NCI-H1105 (cell line): Measurements from ENCODE around the gene SLC26A11.
"Not testable (repeated sequence)": the region's sequence is repeated elsewhere in the genome, so short reads cannot be mapped to it uniquely, and the experiment has no call there.

Experiments used
- DNase-seq: peaks from one replicate; lab custom pipeline; 2025; lab: John Stamatoyannopoulos, UW

Gene SLC26A11

GRCh38 chr17:80196652-80197051, 23.6 kb upstream of the SLC26A11 start:
- DNase-seq = no peak

- no peak for DNase-seq
Observed at GRCh38 chr17:80198144-80198661, 22.0 kb upstream of the SLC26A11 start.

GRCh38 chr17:80199295-80199694, 20.9 kb upstream of the SLC26A11 start:
- not testable (repeated sequence) for DNase-seq

GRCh38 chr17:80201446-80201845, 18.8 kb upstream of the SLC26A11 start:
- no peak for DNase-seq

- DNase-seq = no peak
Observed at GRCh38 chr17:80202197-80202596, 18.0 kb upstream of the SLC26A11 start.

- no peak for DNase-seq
Observed at GRCh38 chr17:80203471-80203963, 16.7 kb upstream of the SLC26A11 start.

GRCh38 chr17:80204626-80205468, 15.4 kb upstream of the SLC26A11 start:
- no peak for DNase-seq

- no peak for DNase-seq
Observed at GRCh38 chr17:80205811-80206210, 14.4 kb upstream of the SLC26A11 start.

- DNase-seq = no peak
Observed at GRCh38 chr17:80208050-80208449, 12.2 kb upstream of the SLC26A11 start.

- no peak for DNase-seq
Observed at GRCh38 chr17:80209765-80210164, 10.5 kb upstream of the SLC26A11 start.

GRCh38 chr17:80210348-80211108, 9.7 kb upstream of the SLC26A11 start:
- DNase-seq = no peak

- DNase-seq = no peak
Observed at GRCh38 chr17:80212109-80212508, 8.1 kb upstream of the SLC26A11 start.

GRCh38 chr17:80212511-80212910, 7.7 kb upstream of the SLC26A11 start:
- no peak for DNase-seq

GRCh38 chr17:80212962-80213642, 7.1 kb upstream of the SLC26A11 start:
- no peak for DNase-seq

- DNase-seq = no peak
Observed at GRCh38 chr17:80213643-80213975, 6.6 kb upstream of the SLC26A11 start.

- no peak for DNase-seq
Observed at GRCh38 chr17:80214012-80214877, 6.0 kb upstream of the SLC26A11 start.

- no peak for DNase-seq
Observed at GRCh38 chr17:80214878-80215210, 5.4 kb upstream of the SLC26A11 start.

GRCh38 chr17:80216473-80217456, 3.5 kb upstream of the SLC26A11 start:
- DNase-seq = no peak

- DNase-seq = no peak
Observed at GRCh38 chr17:80217703-80218362, 2.4 kb upstream of the SLC26A11 start.

GRCh38 chr17:80218391-80218790, 1.8 kb upstream of the SLC26A11 start:
- no peak for DNase-seq
